MM.1S (cell line): ENCODE measurements around the gene DDHD1.

Experiments used
- DNase-seq: peaks from one replicate; pipeline ENCODE4 v3.0.0-alpha.2; 2015
- H2AFZ ChIP-seq: fragments of 300-600 bp; sonication (generic); 2 replicates; pipeline ENCODE4 v1.6.0; 2016; ENCODE audit warnings: antibody characterized with exemption, low read length
- H3F3A ChIP-seq: fragments of 300-600 bp; sonication (generic); 2 replicates; pipeline ENCODE4 v1.6.1; 2016; ENCODE audit warnings: mild to moderate bottlenecking, antibody characterized with exemption, low read length, moderate library complexity, mixed read lengths; ENCODE audit not compliant: insufficient read depth
- H3K27ac ChIP-seq: fragments of 300-600 bp; sonication (generic); 2 replicates; pipeline ENCODE4 v1.5.1; 2016; ENCODE audit warnings: mild to moderate bottlenecking, low read length
- H3K27me3 ChIP-seq: fragments of 300-600 bp; sonication (generic); replicated peaks from 2 replicates; pipeline ENCODE4 v1.6.0; 2016; ENCODE audit warnings: low read length; ENCODE audit not compliant: insufficient read depth
- H3K36me3 ChIP-seq: fragments of 300-600 bp; sonication (generic); replicated peaks from 2 replicates; pipeline ENCODE4 v1.6.1; 2016; ENCODE audit warnings: mild to moderate bottlenecking, low read length, mixed read lengths; ENCODE audit not compliant: insufficient read depth
- H3K4me1 ChIP-seq: fragments of 300-600 bp; sonication (generic); 2 replicates; pipeline ENCODE4 v1.6.1; 2016; ENCODE audit warnings: low read length, mixed read lengths
- H3K4me2 ChIP-seq: fragments of 300-600 bp; sonication (generic); 2 replicates; pipeline ENCODE4 v1.6.0; 2016; ENCODE audit warnings: low read depth, low read length
- H3K4me3 ChIP-seq: fragments of 300-600 bp; sonication (generic); 2 replicates; pipeline ENCODE4 v1.5.1; 2016; ENCODE audit warnings: low read length, mixed read lengths
- H3K79me2 ChIP-seq: fragments of 300-600 bp; sonication (generic); 2 replicates; pipeline ENCODE4 v1.6.1; 2016; ENCODE audit warnings: mixed run types, low read length, mixed read lengths
- H3K9ac ChIP-seq: fragments of 300-600 bp; sonication (generic); 2 replicates; pipeline ENCODE4 v1.6.1; 2016; ENCODE audit warnings: low read length, mixed read lengths
- H3K9me2 ChIP-seq: fragments of 300-600 bp; sonication (generic); replicated peaks from 2 replicates; pipeline ENCODE4 v1.6.1; 2016; ENCODE audit warnings: mild to moderate bottlenecking, low read length, mixed read lengths; ENCODE audit not compliant: insufficient read depth
- H3K9me3 ChIP-seq: fragments of 300-600 bp; sonication (generic); replicated peaks from 2 replicates; pipeline ENCODE4 v1.6.1; 2016; ENCODE audit warnings: mild to moderate bottlenecking, low read length, mixed read lengths; ENCODE audit not compliant: insufficient read depth
- H4K20me1 ChIP-seq: fragments of 300-600 bp; sonication (generic); 2 replicates; pipeline ENCODE4 v1.6.1; 2016; ENCODE audit warnings: mild to moderate bottlenecking, low read length, moderate library complexity, mixed read lengths; ENCODE audit not compliant: insufficient read depth
- CTCF ChIP-seq: fragments of 300-600 bp; sonication (generic); IDR thresholded peaks from 2 replicates; pipeline ENCODE4 v1.5.1; 2016; ENCODE audit warnings: antibody characterized with exemption, low read length, mixed read lengths
- EZH2 ChIP-seq: fragments of 300-600 bp; sonication (generic); optimal IDR thresholded peaks from 2 replicates; pipeline ENCODE3; 2017; ENCODE audit warnings: low read depth, mild to moderate bottlenecking, antibody characterized with exemption, low read length, mixed read lengths
- EZH2phosphoT487 ChIP-seq: fragments of 300-600 bp; sonication (generic); IDR thresholded peaks from 2 replicates; pipeline ENCODE4 v1.6.1; 2018; ENCODE audit warnings: antibody characterized with exemption, low read length

The DDHD1 gene

GRCh38 chr14:53054457-53054856 lies 98.7 kb downstream of the DDHD1 start:
- Histone ChIP-seq H3K9me2 (no peaks in the 10 kb centered on the region), H3K4me1 (no peaks in the 10 kb centered on the region), H3K27ac (no peak overlapping the region), H2AFZ (no peak overlapping the region), H3K4me3 (no peak overlapping the region), H3K27me3 (no peaks in the 10 kb centered on the region), H3K4me2 (no peak overlapping the region), H4K20me1 (no peaks in the 10 kb centered on the region), H3K36me3 (no peaks in the 10 kb centered on the region), H3K9me3 (no peaks in the 10 kb centered on the region), H3K79me2 (no peaks in the 10 kb centered on the region), H3K9ac (no peak overlapping the region), H3F3A (no peaks in the 10 kb centered on the region)
- DNase-seq: no peak
- no peak for TF ChIP-seq CTCF
- no peak for TF ChIP-seq EZH2phosphoT487
- no peak for TF ChIP-seq EZH2

- Histone ChIP-seq H3K27ac (no peak overlapping the region), H3K4me2 (no peak overlapping the region), H3K36me3 (no peaks in the 10 kb centered on the region), H3K4me3 (no peak overlapping the region), H3K79me2 (no peaks in the 10 kb centered on the region), H3K4me1 (no peaks in the 10 kb centered on the region), H3F3A (no peaks in the 10 kb centered on the region), H3K9ac (no peak overlapping the region), H2AFZ (no peak overlapping the region), H3K9me3 (no peaks in the 10 kb centered on the region), H4K20me1 (no peaks in the 10 kb centered on the region), H3K27me3 (no peaks in the 10 kb centered on the region), H3K9me2 (no peaks in the 10 kb centered on the region)
- TF ChIP-seq EZH2 (no peak), EZH2phosphoT487 (no peak), CTCF (no peak)
- no peak for DNase-seq
Measured at GRCh38 chr14:53048631-53049030, 104.5 kb downstream of the DDHD1 start.

GRCh38 chr14:53047307-53048069 lies 105.6 kb downstream of the DDHD1 start:
- H3K27ac ChIP-seq: no peak overlapping the region
- H3K4me3 ChIP-seq: no peak overlapping the region
- H3K9me2 ChIP-seq: no peaks in the 10 kb centered on the region
- H3K36me3 ChIP-seq: no peaks in the 10 kb centered on the region
- H2AFZ ChIP-seq: no peak overlapping the region
- H3K9ac ChIP-seq: no peak overlapping the region
- H3F3A ChIP-seq: no peaks in the 10 kb centered on the region
- no peaks in the 10 kb centered on the region for H3K9me3 ChIP-seq
- no peaks in the 10 kb centered on the region for H3K4me1 ChIP-seq
- no peaks in the 10 kb centered on the region for H3K27me3 ChIP-seq
- H3K79me2 ChIP-seq: no peaks in the 10 kb centered on the region
- no peaks in the 10 kb centered on the region for H4K20me1 ChIP-seq
- TF ChIP-seq EZH2phosphoT487 (no peak), EZH2 (no peak), CTCF (no peak)
- DNase-seq: no peak
- H3K4me2 ChIP-seq: no peak overlapping the region
